Measurements from ENCODE around the gene LILRB4.
"Not testable (repeated sequence)": the region's sequence is repeated elsewhere in the genome, so short reads cannot be mapped to it uniquely, and the experiment has no call there.

LILRB4 gene

GRCh38 chr19:54650108-54650655 lies 12.6 kb upstream of the LILRB4 start:
- no peak for DNase-seq (ENCODE audit: low spot score)

GRCh38 chr19:54653181-54653809 lies 9.5 kb upstream of the LILRB4 start:
- peak; percentile 35 for DNase-seq (ENCODE audit: low spot score)

- DNase-seq (ENCODE audit: low spot score) = no peak
These were observed 8.1 kb upstream of the LILRB4 start for GRCh38 chr19:54654447-54655321.

DNA sequence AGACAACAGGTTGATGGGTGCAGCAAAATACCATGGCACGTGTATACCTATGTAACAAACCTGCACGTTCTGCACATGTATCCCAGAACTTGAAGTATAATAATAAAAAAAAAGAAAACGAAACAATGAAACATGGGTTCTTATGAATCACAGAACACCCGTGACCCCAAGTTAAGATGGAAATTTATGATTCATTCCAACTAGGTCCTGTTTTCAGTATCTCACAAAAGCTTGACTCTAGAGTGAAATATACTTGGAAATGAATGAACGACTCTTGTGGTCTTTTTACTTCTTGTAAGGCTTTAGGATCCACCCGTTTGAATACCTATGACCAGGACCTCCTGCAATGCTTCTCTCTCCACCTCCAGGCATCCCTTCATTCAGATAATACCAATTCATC lies 3.5 kb upstream of the LILRB4 start:
- DNase-seq (ENCODE audit: low spot score) = no peak

DNA sequence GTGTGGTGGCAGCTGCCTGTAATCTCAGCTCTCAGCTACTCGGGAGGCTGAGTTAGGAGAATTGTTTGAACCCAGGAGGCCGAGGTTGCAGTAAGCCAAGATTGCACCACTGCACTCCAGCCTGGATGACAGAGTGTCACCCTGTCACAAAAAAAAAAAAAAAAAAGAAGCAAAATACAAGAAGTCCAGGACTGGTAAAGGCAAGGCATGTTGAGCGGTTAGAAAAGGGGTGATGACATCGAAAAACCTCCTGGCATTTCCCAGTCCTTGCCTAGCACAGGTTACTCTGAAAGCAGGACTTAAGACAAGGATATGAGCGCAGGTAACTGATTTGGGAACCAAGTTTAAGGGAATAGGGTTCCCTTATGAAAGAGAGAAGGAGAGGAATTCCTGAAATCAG lies 2.5 kb upstream of the LILRB4 start:
- DNase-seq (ENCODE audit: low spot score) = no peak

GRCh38 chr19:54660964-54661363 lies 1.8 kb upstream of the LILRB4 start:
- no peak for DNase-seq (ENCODE audit: low spot score)

DNA sequence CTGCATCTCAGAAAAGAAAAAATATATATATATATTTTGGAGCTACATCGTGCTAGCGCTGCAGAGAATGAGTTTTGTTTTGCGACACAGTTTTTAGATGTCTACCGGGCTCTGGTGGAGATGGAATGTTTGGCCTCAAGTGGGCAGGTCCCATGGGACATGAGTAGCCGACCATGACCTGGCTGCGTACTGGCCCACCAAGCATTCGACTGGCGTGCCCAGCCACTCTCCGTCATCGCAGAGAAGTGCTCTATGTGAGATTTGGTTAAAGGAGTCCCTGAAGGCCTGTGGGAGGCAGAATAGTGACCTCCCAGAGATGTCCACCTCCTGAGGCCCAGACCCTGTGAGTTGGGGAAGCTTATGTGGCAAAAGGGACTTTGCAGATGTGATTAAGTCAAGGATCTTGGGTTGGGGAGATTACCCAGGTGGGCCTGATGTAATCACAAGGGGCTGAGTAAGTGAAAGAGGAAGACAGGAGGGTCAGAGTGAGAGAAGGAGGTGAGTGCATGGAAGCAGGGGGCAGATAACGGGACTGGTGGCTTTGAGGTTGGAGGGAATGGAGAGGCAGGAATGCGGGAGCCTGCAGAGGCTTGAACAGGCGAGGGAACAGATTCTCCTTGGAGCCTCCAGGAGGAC lies 821 bp upstream of the LILRB4 start:
- DNase-seq (ENCODE audit: low spot score) = no peak

DNA sequence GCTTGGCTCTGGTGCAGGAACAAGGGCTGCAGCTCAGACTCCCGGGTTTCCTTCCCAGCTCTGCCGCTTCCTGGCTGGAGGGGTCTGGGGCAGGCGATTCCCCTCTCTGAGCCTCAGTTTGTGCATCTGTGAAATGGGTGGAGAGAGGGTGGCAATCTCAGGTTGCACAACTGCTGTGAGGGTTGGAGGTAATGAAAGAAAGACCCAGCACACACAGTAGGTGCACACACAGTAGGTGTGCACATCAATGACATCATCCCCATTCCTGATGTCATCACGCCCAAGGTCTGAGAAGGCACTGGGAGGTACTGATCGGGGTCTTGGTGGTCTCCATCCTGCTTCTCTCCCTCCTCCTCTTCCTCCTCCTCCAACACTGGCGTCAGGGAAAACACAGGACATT lies 2.7 kb downstream of the LILRB4 start:
- no peak for DNase-seq (ENCODE audit: low spot score)

DNA sequence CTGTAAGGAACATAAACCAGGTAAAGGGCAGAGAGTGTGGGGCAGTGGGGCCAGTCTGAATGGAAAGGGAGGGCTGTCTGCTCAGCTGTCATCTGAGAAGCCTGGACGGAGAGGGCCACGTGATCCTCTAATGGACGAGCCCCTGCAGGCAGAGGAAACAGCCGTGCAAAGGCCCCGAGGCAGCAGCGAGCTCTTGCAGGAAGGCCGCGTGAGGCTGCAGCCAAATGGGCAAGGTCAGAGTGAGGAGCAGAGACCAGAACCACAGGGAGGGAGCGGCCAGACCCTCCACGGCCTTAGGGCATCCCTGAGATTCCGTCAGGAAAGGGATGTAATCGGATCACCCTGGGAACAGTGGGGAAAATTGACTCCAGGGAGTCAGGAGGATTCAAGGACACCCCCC lies 4.4 kb downstream of the LILRB4 start:
- DNase-seq (ENCODE audit: low spot score) = no peak

DNA sequence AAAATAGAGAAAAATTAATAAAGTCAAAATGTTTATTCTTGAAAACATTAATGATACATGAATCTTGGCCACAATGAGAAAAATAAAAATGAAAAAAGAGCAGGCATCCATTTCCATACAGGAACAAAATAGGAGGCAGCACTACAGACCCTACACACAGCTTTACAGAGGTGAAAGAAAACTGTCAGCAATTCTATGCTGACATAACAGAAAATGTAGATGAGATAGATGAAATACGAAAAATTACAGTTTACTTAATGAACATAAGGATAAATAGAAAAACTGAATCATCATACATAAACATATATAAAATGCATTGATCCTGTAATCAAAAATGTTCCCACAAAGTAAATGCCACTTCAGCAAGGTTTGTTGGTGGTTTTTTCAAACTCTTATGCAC lies 5.6 kb downstream of the LILRB4 start:
- DNase-seq (ENCODE audit: low spot score) = no peak

- DNase-seq (ENCODE audit: low spot score) = no peak
These were observed 8.0 kb downstream of the LILRB4 start for GRCh38 chr19:54670576-54671357.

- no peak for DNase-seq (ENCODE audit: low spot score)
These were observed 10.4 kb downstream of the LILRB4 start for GRCh38 chr19:54673222-54673621.

DNA sequence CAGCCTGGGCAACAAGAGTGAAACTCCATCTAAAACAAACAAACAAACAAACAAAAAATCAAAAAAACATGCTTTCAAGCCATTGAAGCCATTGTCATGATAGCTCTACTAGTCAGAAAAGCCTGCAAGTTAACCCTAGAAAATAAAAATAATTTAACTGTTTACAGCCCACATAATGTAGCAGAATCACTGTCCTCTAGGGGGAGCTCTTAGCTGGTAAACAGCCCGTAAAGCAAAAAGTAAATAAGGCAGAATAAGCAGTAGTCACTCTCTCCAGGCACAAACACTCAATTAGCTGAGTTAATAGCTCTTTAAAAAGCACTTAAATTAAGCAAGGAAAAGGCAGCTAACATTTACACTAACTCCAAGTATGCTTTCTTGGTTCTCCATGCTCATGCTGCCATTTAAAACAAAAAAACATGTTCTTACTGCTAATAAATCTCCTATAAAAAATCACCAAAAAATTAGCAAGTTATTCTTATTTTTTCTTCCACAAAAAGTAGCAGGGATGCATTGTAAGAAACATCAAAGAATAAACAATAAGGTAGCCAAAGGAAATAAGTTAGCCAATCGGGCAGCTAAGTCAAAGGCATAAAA lies 11.3 kb downstream of the LILRB4 start:
- no peak for DNase-seq (ENCODE audit: low spot score)

GRCh38 chr19:54676210-54676834 lies 13.5 kb downstream of the LILRB4 start:
- DNase-seq (ENCODE audit: low spot score) = peak; percentile 60

DNA sequence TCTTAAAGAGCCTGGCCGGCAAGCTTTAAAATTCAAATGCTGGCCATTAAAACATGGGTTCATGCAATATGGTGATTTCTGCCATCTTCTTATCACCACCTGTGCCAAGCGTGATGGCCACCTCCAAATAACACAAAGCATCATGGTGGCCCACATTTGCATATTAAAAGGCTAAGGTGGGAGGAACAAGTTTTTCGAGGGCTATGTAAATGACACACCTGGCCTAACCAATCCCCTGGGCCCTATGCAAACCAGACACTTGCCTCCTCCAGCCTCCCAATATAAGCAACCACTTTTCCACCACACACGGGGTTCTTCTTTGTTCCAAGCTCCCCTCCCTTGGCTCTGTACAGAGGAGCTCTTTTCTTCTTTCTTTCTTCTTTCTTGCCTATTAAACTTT lies 14.4 kb downstream of the LILRB4 start:
- DNase-seq (ENCODE audit: low spot score) = no peak

GRCh38 chr19:54681596-54681995 lies 18.8 kb downstream of the LILRB4 start:
- DNase-seq (ENCODE audit: low spot score) = not testable (repeated sequence)

- DNase-seq (ENCODE audit: low spot score) = no peak
These were observed 19.6 kb downstream of the LILRB4 start for GRCh38 chr19:54682306-54682856.

- DNase-seq (ENCODE audit: low spot score) = no peak
These were observed 21.7 kb downstream of the LILRB4 start for GRCh38 chr19:54684527-54684926.

GRCh38 chr19:54691582-54692297 lies 29.0 kb downstream of the LILRB4 start:
- DNase-seq (ENCODE audit: low spot score) = no peak

GRCh38 chr19:54692298-54692615 lies 29.5 kb downstream of the LILRB4 start:
- DNase-seq (ENCODE audit: low spot score) = no peak
